Trophoblast cell (in vitro differentiated cells and primary cell): ENCODE measurements around the gene FSTL1.
A peak's percentile ranks its signal among the peaks of the same experiment; 100 is the strongest.

ENCODE experiments used
- DNase-seq, 2 donors: peaks; one replicate each; pipeline ENCODE4 v3.0.0-alpha.2; 2016
- H2AFZ ChIP-seq: 2 replicates; pipeline ENCODE4 v1.6.1; 2013; ENCODE audit warnings: low read length, moderate library complexity, mild to moderate bottlenecking; ENCODE audit not compliant: insufficient read depth, poor library complexity
- H2AK5ac ChIP-seq: 2 replicates; pipeline ENCODE4 v1.6.1; 2013; ENCODE audit warnings: mild to moderate bottlenecking, low read length
- H2BK120ac ChIP-seq: 2 replicates; pipeline ENCODE4 v1.6.1; 2013; ENCODE audit warnings: low read length, mild to moderate bottlenecking, moderate library complexity; ENCODE audit not compliant: insufficient read depth, poor library complexity
- H2BK12ac ChIP-seq: 2 replicates; pipeline ENCODE4 v1.6.1; 2013; ENCODE audit warnings: mild to moderate bottlenecking, low read length, moderate library complexity
- H2BK5ac ChIP-seq: 2 replicates; pipeline ENCODE4 v1.6.1; 2013; ENCODE audit warnings: low read length, low read depth, moderate library complexity, mild to moderate bottlenecking; ENCODE audit not compliant: poor library complexity
- H3K14ac ChIP-seq: 2 replicates; pipeline ENCODE4 v1.6.1; 2013; ENCODE audit warnings: mild to moderate bottlenecking, low read length
- H3K18ac ChIP-seq: 2 replicates; pipeline ENCODE4 v1.6.1; 2013; ENCODE audit warnings: mild to moderate bottlenecking, low read length
- H3K23ac ChIP-seq: 2 replicates; pipeline ENCODE4 v1.6.1; 2013; ENCODE audit warnings: low read length
- H3K27ac ChIP-seq: 2 replicates; pipeline ENCODE4 v1.5.1; 2013; ENCODE audit warnings: low read depth, mild to moderate bottlenecking, inconsistent platforms, low read length, moderate library complexity
- H3K27me3 ChIP-seq: 2 replicates; pipeline ENCODE4 v1.6.1; 2013; ENCODE audit warnings: inconsistent platforms, mild to moderate bottlenecking, low read length, moderate library complexity; ENCODE audit not compliant: insufficient read depth
- H3K36me3 ChIP-seq, 2 experiments: 1 replicate in 1 of 2; 2 replicates in 1 of 2; pipeline ENCODE4 v1.6.1; 2013; ENCODE audit warnings: low read length in 2 of 2, mild to moderate bottlenecking in 2 of 2, moderate library complexity in 1 of 2; ENCODE audit not compliant: insufficient read depth in 2 of 2, control insufficient read depth in 1 of 2
- H3K4ac ChIP-seq: 2 replicates; pipeline ENCODE4 v1.6.1; 2013; ENCODE audit warnings: low read depth, mild to moderate bottlenecking, low read length, moderate library complexity
- H3K4me1 ChIP-seq, 2 experiments: 1 replicate in 1 of 2; 2 replicates in 1 of 2; pipeline ENCODE4 v1.6.1; 2013; ENCODE audit warnings: low read length in 2 of 2, mild to moderate bottlenecking in 2 of 2, moderate library complexity in 1 of 2; ENCODE audit not compliant: insufficient read depth in 2 of 2, control insufficient read depth in 1 of 2
- H3K4me2 ChIP-seq: 2 replicates; pipeline ENCODE4 v1.6.1; 2013; ENCODE audit warnings: inconsistent platforms, mild to moderate bottlenecking, low read length, moderate library complexity
- H3K4me3 ChIP-seq: 2 replicates; pipeline ENCODE4 v1.5.1; 2013; ENCODE audit warnings: mild to moderate bottlenecking, low read depth, low read length, inconsistent platforms
- H3K79me1 ChIP-seq: one replicate; pipeline ENCODE4 v1.6.1; 2013; ENCODE audit warnings: low read length
- H3K79me2 ChIP-seq: 2 replicates; pipeline ENCODE4 v1.6.1; 2013; ENCODE audit warnings: low read length, mild to moderate bottlenecking; ENCODE audit not compliant: control insufficient read depth, insufficient read depth, poor library complexity
- H3K9ac ChIP-seq: 2 replicates; pipeline ENCODE4 v1.6.1; 2013; ENCODE audit warnings: mild to moderate bottlenecking, low read length
- H3K9me3 ChIP-seq: 2 replicates; pipeline ENCODE4 v1.6.1; 2013; ENCODE audit warnings: low read depth, mild to moderate bottlenecking, control low read depth, inconsistent platforms, low read length; ENCODE audit not compliant: insufficient read depth
- H4K12ac ChIP-seq: 2 replicates; pipeline ENCODE4 v1.6.1; 2013; ENCODE audit warnings: low read depth, mild to moderate bottlenecking, low read length, moderate library complexity
- H4K8ac ChIP-seq: 2 replicates; pipeline ENCODE4 v1.6.1; 2013; ENCODE audit warnings: low read depth, mild to moderate bottlenecking, low read length, moderate library complexity
- H4K91ac ChIP-seq: one replicate; pipeline ENCODE4 v1.6.1; 2013; ENCODE audit warnings: low read depth, mild to moderate bottlenecking, low read length, moderate library complexity
- WGBS: extraction: QIAGEN DNeasy Blood & Tissue Kit; methylation state at CpG from one replicate; pipeline ENCODE4 v1.1.7; 2013; ENCODE audit warnings: missing lambda C conversion rate; ENCODE audit not compliant: insufficient read length, insufficient coverage; ENCODE audit errors: extremely low coverage; 5-methylcytosine and 5-hydroxymethylcytosine counted together

FSTL1 gene

DNA sequence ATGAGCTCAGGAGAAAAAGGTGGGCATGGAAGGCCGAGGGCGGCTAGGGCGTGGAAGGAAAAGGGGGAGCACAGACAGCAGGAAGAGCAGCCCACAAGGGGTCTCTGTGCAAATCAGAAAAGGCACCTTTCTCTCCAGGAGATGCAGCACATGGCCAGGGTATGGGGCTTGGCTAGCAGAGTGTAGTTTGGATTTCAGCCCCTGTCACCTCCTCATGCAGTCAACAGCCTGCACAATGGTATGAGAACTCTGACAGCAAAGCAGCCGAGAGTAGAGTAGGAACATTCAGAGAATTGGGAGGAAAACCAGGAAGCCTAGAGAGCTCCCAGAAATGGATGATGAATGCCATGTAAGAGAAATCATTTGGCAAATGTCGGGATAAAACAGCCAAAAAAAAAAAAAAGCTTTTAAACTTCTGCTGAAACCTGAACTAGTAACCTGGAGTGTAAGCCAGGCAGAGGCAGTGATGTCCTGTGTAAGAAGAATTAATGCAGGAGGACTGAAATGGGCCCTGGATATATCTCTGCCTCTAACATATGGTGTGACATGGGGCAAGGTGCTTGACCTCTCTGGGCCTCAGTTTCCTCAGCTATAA lies 25.7 kb downstream of the FSTL1 start:
- Histone ChIP-seq H3K9me3 (peaks cover 2% of the 10 kb centered on the region), H3K4ac (no peak overlapping the region), H3K36me3 (peaks cover 23 to 45% of the 10 kb centered on the region in 2 experiments), H2BK12ac (no peak overlapping the region), H3K4me3 (no peak overlapping the region), H3K9ac (no peak overlapping the region), H2AFZ (no peak overlapping the region), H2BK120ac (no peak overlapping the region), H3K4me2 (no peak overlapping the region), H2BK5ac (no peak overlapping the region), H3K27ac (no peak overlapping the region), H3K4me1 (peaks cover 0 to 6% of the 10 kb centered on the region in 2 experiments), H3K14ac (no peak overlapping the region), H2AK5ac (no peak overlapping the region), H3K18ac (no peak overlapping the region), H4K8ac (no peak overlapping the region), H3K79me1 (peaks cover 2% of the 10 kb centered on the region), H3K79me2 (no peaks in the 10 kb centered on the region), H3K27me3 (no peaks in the 10 kb centered on the region), H4K91ac (no peak overlapping the region), H3K23ac (no peak overlapping the region), H4K12ac (no peak overlapping the region)
- WGBS = no CpG with 5 or more reads among the region's 5 CpGs
- DNase-seq = no peak

GRCh38 chr3:120424506-120424905 lies 26.3 kb downstream of the FSTL1 start:
- H2BK12ac ChIP-seq = no peak overlapping the region
- no peak overlapping the region for H2AFZ ChIP-seq
- H3K4me2 ChIP-seq = no peak overlapping the region
- no peaks in the 10 kb centered on the region for H3K4me1 ChIP-seq
- peaks cover 2% of the 10 kb centered on the region for H3K9me3 ChIP-seq
- no peak overlapping the region for H3K9ac ChIP-seq
- H3K18ac ChIP-seq = no peak overlapping the region
- H3K23ac ChIP-seq = no peak overlapping the region
- no peak overlapping the region for H2BK120ac ChIP-seq
- H2AK5ac ChIP-seq = no peak overlapping the region
- no peaks in the 10 kb centered on the region for H3K27me3 ChIP-seq
- H4K8ac ChIP-seq = no peak overlapping the region
- WGBS = no CpG with 5 or more reads among the region's 6 CpGs
- no peak for DNase-seq
- no peak overlapping the region for H4K12ac ChIP-seq
- no peak overlapping the region for H3K14ac ChIP-seq
- H3K79me1 ChIP-seq = peaks cover 2% of the 10 kb centered on the region
- H3K79me2 ChIP-seq = no peaks in the 10 kb centered on the region
- no peak overlapping the region for H3K4me3 ChIP-seq
- no peak overlapping the region for H3K27ac ChIP-seq
- H2BK5ac ChIP-seq = no peak overlapping the region
- H4K91ac ChIP-seq = no peak overlapping the region
- peaks cover 23 to 46% of the 10 kb centered on the region in 2 experiments for H3K36me3 ChIP-seq
- no peak overlapping the region for H3K4ac ChIP-seq

DNA sequence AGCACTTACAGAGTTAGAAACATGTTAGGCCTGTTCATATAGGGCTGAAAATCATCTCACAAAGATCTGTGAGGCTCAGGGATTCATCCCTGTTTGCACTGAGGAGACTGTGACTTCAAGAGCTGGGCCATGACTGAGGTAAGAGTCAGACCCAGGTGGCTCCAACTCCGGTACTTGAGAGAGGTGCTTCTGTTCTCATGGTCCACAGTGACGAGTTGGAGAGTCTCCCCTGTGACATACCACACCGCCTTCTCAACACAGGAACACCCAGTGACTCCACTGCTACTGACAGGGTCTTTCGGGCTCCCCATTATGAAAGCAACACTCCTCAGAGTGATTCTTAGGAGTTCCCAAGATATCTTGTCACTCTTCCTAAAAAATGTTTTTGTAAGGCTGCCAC lies 27.4 kb downstream of the FSTL1 start:
- Histone ChIP-seq H4K8ac (no peak overlapping the region), H4K12ac (no peak overlapping the region), H3K4me3 (no peak overlapping the region), H3K9me3 (peaks cover 2% of the 10 kb centered on the region), H3K18ac (peak overlapping the region; percentile 33), H3K4me2 (no peak overlapping the region), H3K79me2 (no peaks in the 10 kb centered on the region), H4K91ac (no peak overlapping the region), H3K9ac (no peak overlapping the region), H3K23ac (no peak overlapping the region), H3K79me1 (peaks cover 2% of the 10 kb centered on the region), H2BK12ac (no peak overlapping the region), H3K4me1 (no peaks in the 10 kb centered on the region), H3K4ac (no peak overlapping the region), H3K27me3 (no peaks in the 10 kb centered on the region), H2AFZ (no peak overlapping the region), H3K36me3 (peaks cover 21 to 38% of the 10 kb centered on the region in 2 experiments), H2BK5ac (no peak overlapping the region), H3K27ac (no peak overlapping the region), H2BK120ac (no peak overlapping the region), H2AK5ac (no peak overlapping the region), H3K14ac (no peak overlapping the region)
- WGBS = no CpG with 5 or more reads among the region's 4 CpGs
- DNase-seq = no peak

DNA sequence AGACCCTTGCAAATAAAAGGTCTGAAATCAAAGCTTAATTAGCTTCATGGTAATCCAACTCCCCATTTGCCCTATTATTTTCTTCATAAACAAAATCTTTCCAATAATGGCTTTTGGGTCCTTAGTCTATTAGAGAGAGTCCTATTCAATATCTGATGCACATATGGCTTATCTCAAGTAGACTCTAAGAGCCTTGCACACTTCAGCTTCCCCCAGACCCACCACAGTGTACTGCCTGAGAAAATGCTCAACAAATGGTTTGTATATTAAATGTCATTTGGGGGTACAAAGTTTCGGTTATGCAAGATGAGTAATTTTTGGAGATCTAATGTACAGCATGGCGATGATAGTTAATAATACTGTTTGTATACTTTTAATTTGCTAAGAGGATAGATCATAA lies 28.9 kb downstream of the FSTL1 start:
- Histone ChIP-seq H3K79me2 (no peaks in the 10 kb centered on the region), H3K79me1 (peaks cover 6% of the 10 kb centered on the region), H3K27ac (no peak overlapping the region), H3K4me3 (no peak overlapping the region), H4K91ac (no peak overlapping the region), H4K8ac (no peak overlapping the region), H2BK5ac (no peak overlapping the region), H3K27me3 (no peaks in the 10 kb centered on the region), H3K4ac (no peak overlapping the region), H3K4me2 (no peak overlapping the region), H2BK12ac (no peak overlapping the region), H4K12ac (no peak overlapping the region), H2BK120ac (no peak overlapping the region), H3K18ac (no peak overlapping the region), H3K4me1 (peaks cover 0 to 4% of the 10 kb centered on the region in 2 experiments), H3K9me3 (peaks cover 2% of the 10 kb centered on the region), H3K14ac (no peak overlapping the region), H2AK5ac (no peak overlapping the region), H3K9ac (no peak overlapping the region), H3K23ac (no peak overlapping the region), H2AFZ (no peak overlapping the region), H3K36me3 (peaks cover 18 to 29% of the 10 kb centered on the region in 2 experiments)
- no peak for DNase-seq
- no CpG with 5 or more reads among the region's 2 CpGs for whole genome bisulfite sequencing
